GM23338 (cell line): ENCODE measurements around the gene HMGN5.

ENCODE experiments used
- CTCF ChIP-seq, 2 experiments: fragments of 200-600 bp in 1 of 2; sonication (generic) in 1 of 2; conservative IDR thresholded peaks; 2 replicates each; pipeline versions ENCODE4 v1.5.1 to v1.6.1; 2016 to 2017; ENCODE audit warnings: antibody characterized with exemption in 2 of 2, low read depth in 2 of 2, mild to moderate bottlenecking in 2 of 2, moderate library complexity in 1 of 2
- EZH2 ChIP-seq: fragments of 200-600 bp; sonication (generic); IDR thresholded peaks from one replicate; pipeline ENCODE4 v1.8.0; 2017; ENCODE audit warnings: antibody characterized with exemption, mild to moderate bottlenecking, low read depth; ENCODE audit not compliant: unreplicated experiment
- EZH2phosphoT487 ChIP-seq: fragments of 200-600 bp; sonication (generic); IDR thresholded peaks from one replicate; pipeline ENCODE4 v1.8.1; 2018; ENCODE audit warnings: antibody characterized with exemption; ENCODE audit not compliant: unreplicated experiment
- JUNB ChIP-seq: IDR thresholded peaks from one replicate; pipeline ENCODE4 v1.6.1; 2016; ENCODE audit warnings: antibody characterized with exemption; ENCODE audit not compliant: unreplicated experiment
- NANOG ChIP-seq: IDR thresholded peaks from 2 replicates; pipeline ENCODE4 v1.6.1; 2016; ENCODE audit warnings: antibody characterized with exemption, borderline replicate concordance
- POLR2AphosphoS5 ChIP-seq: IDR thresholded peaks from 2 replicates; pipeline ENCODE4 v1.6.1; 2016; ENCODE audit warnings: antibody characterized with exemption, low read depth
- REST ChIP-seq: IDR thresholded peaks from one replicate; pipeline ENCODE4 v1.6.1; 2018; ENCODE audit warnings: antibody characterized with exemption; ENCODE audit not compliant: unreplicated experiment
- ZNF331 ChIP-seq: fragments of 250-450 bp; sonication (Bioruptor Pico); IDR thresholded peaks from 2 replicates; pipeline ENCODE4 v1.5.0; 2020; ENCODE audit warnings: low read depth, mild to moderate bottlenecking, moderate library complexity
- ZNF462 ChIP-seq: fragments of 250-450 bp; sonication (Bioruptor Pico); IDR thresholded peaks from 2 replicates; pipeline ENCODE4 v1.5.0; 2020; ENCODE audit warnings: mild to moderate bottlenecking, moderate library complexity

GRCh38 chrX:81231476-81231875 is 29.8 kb upstream of the HMGN5 start:
- TF ChIP-seq CTCF (conservative IDR thresholded peaks at IDR 0.05; ENCODE audit: low read depth in 2 of 2) (no peak), POLR2AphosphoS5 (no peak), EZH2phosphoT487 (no peak), ZNF331 (CRISPR knock-in tag) (no peak), EZH2 (no peak), JUNB (no peak), REST (no peak), NANOG (no peak), ZNF462 (no peak)
